HCT116 (cell line): ENCODE measurements around the gene UBALD2. TPM values are rescaled to one million over a fixed set of nuclear protein-coding genes. Genes with fewer than 3 reads are reported as not detected.

Experiments used
- ATAC-seq: fragments of 200-7000 bp; cut with Tn5 transposase; 2 replicates; pipeline ENCODE4 v1.9.1; 2020; ENCODE audit warnings: mild to moderate bottlenecking, moderate library complexity
- BruUV-seq: library from RNA; stranded (reverse); fragments of 400-500 nt; replicated peaks from 2 replicates; lab custom pipeline; 2021; lab: Mats Ljungman, UMichigan
- CTCF ChIA-PET: fragments of 300-600 bp; sonication (Branson Sonifier 250); formaldehyde crosslinking; loops from one replicate; lab custom pipeline; 2021; ENCODE audit warnings: antibody characterized with exemption; lab: Charles Lee
- POLR2A ChIA-PET: fragments of 300-600, 350-600 bp; sonication (Branson Sonifier 250); formaldehyde crosslinking; loops from one replicate; lab custom pipeline; 2021; ENCODE audit warnings: antibody characterized with exemption; lab: Charles Lee
- RAD21 ChIA-PET, 2 experiments: fragments of 300-600 bp; sonication (Branson Sonifier 250); formaldehyde crosslinking; loops; one replicate each; lab custom pipeline; 2023; ENCODE audit warnings: low total read pairs in 2 of 2; ENCODE audit not compliant: uncharacterized antibody in 2 of 2, unreplicated experiment in 2 of 2, low non-redundant PET in 1 of 2; lab: Charles Lee
- DNase-seq: peaks from one replicate; pipeline ENCODE4 v3.0.0-alpha.2; 2010; ENCODE audit warnings: low read depth, low spot score
- H2AFZ ChIP-seq: fragments of 200-600 bp; shearing (Covaris generic), sonication (generic); 2 replicates; pipeline ENCODE4 v1.6.1; 2017; ENCODE audit warnings: low read depth, mixed run types, mixed read lengths, antibody characterized with exemption, low read length; ENCODE audit not compliant: poor library complexity, severe bottlenecking
- H3K27ac ChIP-seq: 2 replicates; pipeline ENCODE4 v1.5.1; 2012; ENCODE audit warnings: low read depth, low read length
- H3K27me3 ChIP-seq: fragments of 200-600 bp; sonication (generic); 2 replicates; pipeline ENCODE4 v1.6.1; 2016; ENCODE audit warnings: mixed run types, low read length, mixed read lengths; ENCODE audit not compliant: insufficient read depth
- H3K36me3 ChIP-seq, 2 experiments: fragments of 200-500 bp in 1 of 2; fragments of 200-600 bp in 1 of 2; sonication (Bioruptor generic) in 1 of 2; sonication (generic) in 1 of 2; 2 replicates each; pipeline versions ENCODE4 v1.5.1 to v1.6.1; 2014 to 2016; ENCODE audit warnings: low read length in 2 of 2, inconsistent platforms in 1 of 2, mixed read lengths in 1 of 2, mixed run types in 1 of 2; ENCODE audit not compliant: insufficient read depth in 2 of 2, control insufficient read depth in 1 of 2
- H3K4me1 ChIP-seq, 2 experiments: fragments of 200-600 bp in 1 of 2; sonication (generic) in 1 of 2; 2 replicates each; pipeline versions ENCODE4 v1.5.1 to v1.6.1; 2012 to 2017; ENCODE audit warnings: low read length in 2 of 2, inconsistent platforms in 1 of 2, mild to moderate bottlenecking in 1 of 2, mixed read lengths in 1 of 2, mixed run types in 1 of 2, moderate library complexity in 1 of 2; ENCODE audit not compliant: insufficient read depth in 2 of 2, control insufficient read depth in 1 of 2
- H3K4me2 ChIP-seq: fragments of 200-600 bp; sonication (generic); 2 replicates; pipeline ENCODE4 v1.6.1; 2017; ENCODE audit warnings: mixed run types, low read length, mixed read lengths
- H3K4me3 ChIP-seq, 2 experiments: fragments of 200-600 bp in 1 of 2; sonication (generic) in 1 of 2; replicated peaks in 1 of 2; 2 replicates each; pipeline ENCODE4 v1.5.1; 2011 to 2016; ENCODE audit warnings: low read length in 2 of 2, control low read depth in 1 of 2, low read depth in 1 of 2, mild to moderate bottlenecking in 1 of 2, mixed read lengths in 1 of 2, mixed run types in 1 of 2
- H3K79me2 ChIP-seq: fragments of 200-600 bp; sonication (generic); 2 replicates; pipeline ENCODE4 v1.6.1; 2017; ENCODE audit warnings: mild to moderate bottlenecking, mixed run types, low read length, moderate library complexity, mixed read lengths; ENCODE audit not compliant: insufficient read depth
- H3K9ac ChIP-seq: fragments of 200-600 bp; sonication (generic); 2 replicates; pipeline ENCODE4 v1.6.1; 2016; ENCODE audit warnings: low read length, mixed read lengths
- H3K9me2 ChIP-seq: fragments of 200-600 bp; sonication (generic), shearing (Covaris generic); 2 replicates; pipeline ENCODE4 v1.6.1; 2017; ENCODE audit warnings: mixed run types, mild to moderate bottlenecking, moderate library complexity; ENCODE audit not compliant: insufficient read depth
- H3K9me3 ChIP-seq, 2 experiments: fragments of 200-500 bp in 1 of 2; fragments of 200-600 bp in 1 of 2; sonication (Bioruptor generic) in 1 of 2; sonication (generic) in 1 of 2; 2 replicates each; pipeline ENCODE4 v1.6.1; 2014 to 2017; ENCODE audit warnings: low read length in 2 of 2, mixed read lengths in 2 of 2, inconsistent platforms in 1 of 2, low read depth in 1 of 2, mild to moderate bottlenecking in 1 of 2, mixed run types in 1 of 2, moderate library complexity in 1 of 2; ENCODE audit not compliant: control insufficient read depth in 1 of 2, insufficient read depth in 1 of 2
- H4K20me1 ChIP-seq: fragments of 200-600 bp; sonication (generic), shearing (Covaris generic); 2 replicates; pipeline ENCODE4 v1.6.1; 2017; ENCODE audit warnings: mixed run types, mild to moderate bottlenecking, moderate library complexity; ENCODE audit not compliant: insufficient read depth
- CBX3 ChIP-seq: IDR thresholded peaks from 2 replicates; pipeline ENCODE4 v1.6.1; 2012; ENCODE audit warnings: low read depth
- EGR1 ChIP-seq: IDR thresholded peaks from 2 replicates; pipeline ENCODE4 v1.6.1; 2012; ENCODE audit warnings: low read depth
- EZH2phosphoT487 ChIP-seq: fragments of 200-600 bp; IDR thresholded peaks from 2 replicates; pipeline ENCODE4 v1.6.1; 2018; ENCODE audit warnings: antibody characterized with exemption, borderline replicate concordance
- JUND ChIP-seq: IDR thresholded peaks from 2 replicates; pipeline ENCODE4 v1.6.1; 2012
- POLR2A ChIP-seq: IDR thresholded peaks from 2 replicates; pipeline ENCODE4 v1.7.0; 2011; ENCODE audit warnings: borderline replicate concordance; ENCODE audit not compliant: insufficient read depth, insufficient read length; ENCODE audit errors: extremely low read depth
- RAD21 ChIP-seq: IDR thresholded peaks from 2 replicates; pipeline ENCODE4 v1.6.1; 2012; ENCODE audit warnings: low read depth, mild to moderate bottlenecking
- REST ChIP-seq: IDR thresholded peaks from 2 replicates; pipeline ENCODE4 v1.6.1; 2012; ENCODE audit warnings: low read depth
- TCF7L2 ChIP-seq: IDR thresholded peaks from 2 replicates; pipeline ENCODE4 v1.7.0; 2011; ENCODE audit warnings: borderline replicate concordance, inconsistent platforms; ENCODE audit not compliant: insufficient read depth, insufficient read length; ENCODE audit errors: extremely low read depth
- YY1 ChIP-seq: IDR thresholded peaks from 2 replicates; pipeline ENCODE4 v1.6.1; 2011; ENCODE audit warnings: low read length, low read depth, moderate library complexity, mild to moderate bottlenecking; ENCODE audit not compliant: insufficient replicate concordance; ENCODE audit errors: extremely low read depth
- ZBTB33 ChIP-seq: IDR thresholded peaks from 2 replicates; pipeline ENCODE4 v1.6.1; 2011; ENCODE audit warnings: mild to moderate bottlenecking, low read length, moderate library complexity; ENCODE audit not compliant: insufficient replicate concordance; ENCODE audit errors: extremely low read depth
- ZFX ChIP-seq: fragments of 450-650 bp; IDR thresholded peaks from 2 replicates; pipeline ENCODE4 v1.6.1; 2017
- ZNF274 ChIP-seq: fragments of 200-500 bp; sonication (Bioruptor generic); IDR thresholded peaks from 2 replicates; pipeline ENCODE4 v1.6.1; 2014; ENCODE audit warnings: mild to moderate bottlenecking, low read depth, low read length, inconsistent platforms
- intact Hi-C: fragments of 100-400 bp; cut with micrococcal nuclease; formaldehyde crosslinking; loops from 2 replicates; pipeline ENCODE4 v1.10.0; 2022
- total RNA-seq: library from RNA; stranded (reverse); gene quantifications from one replicate; pipeline ENCODE4 v1.2.1, GENCODE V29; 2021; ENCODE audit not compliant: unreplicated experiment

Gene UBALD2
- total RNA-seq, 1 experiment from 2014 or later, result 94.3 TPM

DNA sequence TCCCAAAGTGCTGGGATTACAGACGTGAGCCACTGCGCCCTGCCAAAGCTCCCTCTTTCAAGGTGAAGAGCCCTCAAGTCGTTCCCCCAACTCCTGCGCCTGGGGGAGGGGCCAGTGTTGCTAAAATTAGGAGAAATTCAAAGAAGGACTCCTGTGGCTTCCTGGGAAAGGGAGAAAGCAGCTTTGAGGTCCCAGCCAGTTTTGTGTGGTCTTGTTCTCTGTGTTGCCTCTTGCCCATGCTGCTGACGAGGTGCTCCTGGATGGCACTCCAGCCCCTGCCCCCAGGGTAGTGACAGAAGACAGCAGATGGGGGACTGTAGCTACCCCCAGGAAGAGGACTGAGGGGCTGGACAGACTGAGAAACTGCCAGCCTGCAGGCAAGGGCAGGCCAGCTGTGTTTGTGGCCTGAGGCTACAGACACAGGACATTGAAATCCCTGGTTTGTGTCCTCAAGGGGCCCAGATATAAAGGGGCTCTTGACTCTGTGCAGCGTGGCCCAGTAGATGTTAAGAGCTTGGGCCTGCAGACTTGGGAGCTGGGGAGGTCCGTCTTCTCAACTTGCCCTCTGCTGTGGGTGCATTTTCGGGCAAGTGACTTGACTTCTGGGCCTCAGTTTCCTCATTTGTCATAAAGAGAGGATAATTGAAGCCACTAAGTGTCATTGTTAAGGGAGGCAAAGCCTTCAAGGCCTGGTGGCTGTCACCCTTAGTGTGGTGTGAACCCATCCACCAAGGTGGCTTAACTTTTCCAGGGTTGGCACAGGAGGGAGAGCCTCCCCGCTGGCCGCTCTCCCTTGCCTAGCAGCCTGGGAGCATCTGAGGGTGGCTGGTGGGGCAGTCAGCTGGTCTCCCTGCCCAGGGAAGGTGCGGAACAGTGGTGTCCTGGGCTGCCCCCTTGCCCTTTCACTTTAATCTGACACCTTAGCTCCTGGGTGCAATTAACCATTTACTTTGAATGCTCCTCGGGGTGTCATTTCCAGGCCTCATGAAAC lies 4.1 kb downstream of the UBALD2 start:
- H3K27me3 ChIP-seq, result no peaks in the 10 kb centered on the region
- H4K20me1 ChIP-seq, result no peaks in the 10 kb centered on the region
- no peak for ATAC-seq
- no peak overlapping the region for H2AFZ ChIP-seq
- ChIA-PET POLR2A (interaction anchor here (0.7 to 1.4 kb wide), 5 partner anchors 15 to 390 kb away, joined by 3 to 4 read pairs (median 3); no protein-coding TSS in a partner anchor), CTCF (no interaction called here), RAD21 (no interaction called here)
- H3K79me2 ChIP-seq, result peaks cover 24% of the 10 kb centered on the region
- no peak overlapping the region for H3K4me3 ChIP-seq
- no peak for DNase-seq
- no peak for TF ChIP-seq EGR1
- no peak for TF ChIP-seq ZNF274
- TF ChIP-seq JUND, result no peak
- no peak for TF ChIP-seq CBX3
- no peak for TF ChIP-seq TCF7L2
- TF ChIP-seq POLR2A, result no peak
- TF ChIP-seq EZH2phosphoT487, result no peak
- TF ChIP-seq RAD21, result no peak
- H3K36me3 ChIP-seq, result peaks cover 3 to 21% of the 10 kb centered on the region in 2 experiments; a peak in 2 of 4 replicates
- H3K9me3 ChIP-seq, result no peaks in the 10 kb centered on the region
- no peak overlapping the region for H3K27ac ChIP-seq
- H3K4me2 ChIP-seq, result no peak overlapping the region
- H3K9me2 ChIP-seq, result no peaks in the 10 kb centered on the region
- H3K9ac ChIP-seq, result no peak overlapping the region
- H3K4me1 ChIP-seq, result peaks cover 11 to 21% of the 10 kb centered on the region in 2 experiments
- intact Hi-C loops, result no loop called here
- no TSS peak for BruUV-seq

DNA sequence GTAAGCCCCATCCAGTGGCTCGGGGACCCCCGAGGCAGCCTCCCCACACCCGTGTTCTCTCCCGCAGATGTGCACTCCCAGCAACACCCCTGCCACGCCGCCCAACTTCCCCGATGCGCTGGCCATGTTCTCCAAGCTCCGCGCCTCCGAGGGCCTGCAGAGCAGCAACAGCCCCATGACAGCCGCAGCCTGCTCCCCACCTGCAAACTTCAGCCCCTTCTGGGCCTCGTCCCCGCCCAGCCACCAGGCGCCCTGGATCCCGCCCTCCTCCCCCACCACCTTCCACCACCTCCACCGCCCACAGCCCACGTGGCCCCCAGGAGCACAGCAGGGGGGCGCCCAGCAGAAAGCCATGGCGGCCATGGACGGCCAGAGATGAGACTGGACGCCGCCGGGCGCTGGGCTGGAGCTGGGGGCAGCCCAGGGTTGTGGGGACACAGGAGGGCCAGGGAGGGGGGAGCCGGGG lies 5.0 kb downstream of the UBALD2 start:
- no peak overlapping the region for H3K9ac ChIP-seq
- peaks cover 3 to 21% of the 10 kb centered on the region in 2 experiments; a peak in 2 of 4 replicates for H3K36me3 ChIP-seq
- peaks cover 24% of the 10 kb centered on the region for H3K79me2 ChIP-seq
- no peak for DNase-seq
- BruUV-seq, result no TSS peak
- no peak overlapping the region for H3K4me3 ChIP-seq
- H3K4me1 ChIP-seq, result peaks cover 6 to 16% of the 10 kb centered on the region in 2 experiments
- no peak overlapping the region for H3K4me2 ChIP-seq
- ChIA-PET POLR2A (interaction anchor here (1.1 kb wide), 1 partner anchor 166 kb away, joined by 3 read pairs; the partner anchor contains the start of gene EXOC7), CTCF (interaction anchor here (1.3 kb wide), 1 partner anchor 9 kb away, joined by 7 read pairs; no protein-coding TSS in a partner anchor), RAD21 (no interaction called here)
- no peaks in the 10 kb centered on the region for H3K27me3 ChIP-seq
- H3K27ac ChIP-seq, result no peak overlapping the region
- no peaks in the 10 kb centered on the region for H4K20me1 ChIP-seq
- no peak for ATAC-seq
- H3K9me2 ChIP-seq, result no peaks in the 10 kb centered on the region
- no peaks in the 10 kb centered on the region for H3K9me3 ChIP-seq
- no peak overlapping the region for H2AFZ ChIP-seq
- intact Hi-C loops, result no loop called here
- no peak for TF ChIP-seq REST
- TF ChIP-seq ZFX, result no peak
- no peak for TF ChIP-seq ZBTB33
- TF ChIP-seq YY1, result no peak
